Stimulated activated CD8-positive, alpha-beta memory T cell treated with anti-CD3 and anti-CD28 coated beads, Interleukin-15, amount 100 ng/mL, for 24 hours (primary cell): Measurements from ENCODE around the gene STT3B.

Experiments
- DNase-seq: peaks from one replicate; pipeline ENCODE4 v3.0.0-alpha.2; 2020; ENCODE audit warnings: low read depth

Gene STT3B

DNA sequence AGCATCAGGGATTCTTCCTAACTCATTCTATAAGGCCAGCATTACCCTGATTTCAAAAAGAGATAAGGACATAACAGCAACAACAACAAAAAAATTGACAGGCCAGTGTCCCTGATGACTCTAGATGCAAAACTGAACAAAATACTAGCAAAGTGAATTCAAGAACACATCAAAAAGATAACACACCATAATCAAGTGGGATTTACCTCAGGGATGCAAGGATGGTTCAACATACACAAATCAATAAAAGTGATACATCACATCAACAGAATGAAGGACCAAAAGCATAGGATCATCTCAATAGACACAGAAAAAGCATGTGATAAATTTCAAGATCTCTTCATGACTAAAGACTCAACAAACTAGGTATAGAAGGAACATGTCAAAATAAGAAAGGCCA, 119.6 kb downstream of the STT3B start:
- DNase-seq, result no peak

DNA sequence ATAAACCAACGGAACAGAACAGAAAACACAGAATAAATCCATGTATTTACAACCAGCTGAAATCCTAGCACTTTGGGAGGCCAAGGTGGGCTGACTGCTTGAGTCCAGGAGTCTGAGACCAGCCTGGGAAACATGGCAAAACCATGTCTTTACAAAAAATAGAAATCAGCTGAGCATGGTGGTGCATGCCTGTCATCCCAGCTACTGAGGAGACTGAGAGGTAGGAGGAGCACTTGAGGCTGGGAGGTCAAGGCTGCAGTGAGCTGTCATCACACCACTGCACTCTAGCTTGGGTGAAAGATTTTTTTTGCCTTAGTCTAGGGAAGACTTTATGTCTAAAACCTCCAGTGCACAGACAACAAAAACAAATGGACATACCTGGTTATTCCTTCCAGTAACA, 120.7 kb downstream of the STT3B start:
- DNase-seq, result no peak

DNA sequence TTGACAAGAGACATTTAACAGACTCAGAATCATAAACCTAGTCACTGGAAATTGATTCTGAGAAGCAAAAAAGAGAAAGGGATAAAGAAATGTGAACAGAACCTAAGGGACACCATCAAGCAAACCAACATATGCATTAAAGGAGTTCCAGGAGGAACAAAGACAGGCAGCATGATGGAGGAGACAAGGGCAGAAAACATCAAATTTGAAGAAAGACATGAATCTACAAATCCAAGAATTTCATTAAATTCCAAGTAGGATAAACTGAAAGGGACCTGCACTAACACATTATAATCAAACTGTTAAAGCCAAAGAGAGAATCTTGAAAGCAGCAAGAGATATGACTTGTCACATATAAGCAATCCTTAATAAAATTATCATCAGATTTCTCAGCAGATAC, 122.3 kb downstream of the STT3B start:
- no peak for DNase-seq

DNA sequence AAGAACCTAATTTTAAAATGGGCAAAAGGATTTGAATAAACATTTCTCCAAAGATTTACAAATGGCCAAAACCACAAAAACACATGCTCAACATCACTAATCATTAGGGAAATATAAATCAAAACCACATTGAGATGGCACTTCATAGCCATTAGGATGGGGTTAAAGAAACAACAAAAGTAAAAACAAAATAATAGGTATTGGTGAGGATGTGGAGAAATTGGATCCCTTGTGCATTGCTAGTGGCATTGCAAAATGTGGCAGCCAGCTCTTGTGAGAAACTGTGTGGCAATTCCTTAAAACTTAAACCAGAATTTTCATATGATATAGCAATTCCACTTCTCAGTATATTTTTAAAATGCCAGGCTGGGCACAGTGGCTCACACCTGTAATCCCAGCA, 126.5 kb downstream of the STT3B start:
- no peak for DNase-seq

DNA sequence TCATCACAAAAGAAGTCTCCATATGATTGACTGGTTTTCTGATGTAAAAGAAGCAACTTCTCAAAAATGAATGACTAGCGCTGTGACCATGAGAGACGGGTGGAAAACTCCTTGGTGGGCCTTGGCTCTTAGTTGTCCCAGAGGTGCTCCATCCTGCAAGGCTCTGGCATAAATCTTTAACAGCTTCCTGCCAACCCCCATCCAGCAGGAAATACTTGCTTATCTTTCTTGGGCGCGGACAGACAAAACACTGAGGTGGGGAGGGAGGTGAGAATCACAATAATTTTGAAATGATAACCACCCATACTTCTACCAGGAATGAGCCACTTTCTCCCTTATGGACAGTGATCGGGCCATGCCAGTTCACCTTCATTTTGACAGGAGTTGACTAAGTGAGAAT, 128.6 kb downstream of the STT3B start:
- DNase-seq, result no peak

DNA sequence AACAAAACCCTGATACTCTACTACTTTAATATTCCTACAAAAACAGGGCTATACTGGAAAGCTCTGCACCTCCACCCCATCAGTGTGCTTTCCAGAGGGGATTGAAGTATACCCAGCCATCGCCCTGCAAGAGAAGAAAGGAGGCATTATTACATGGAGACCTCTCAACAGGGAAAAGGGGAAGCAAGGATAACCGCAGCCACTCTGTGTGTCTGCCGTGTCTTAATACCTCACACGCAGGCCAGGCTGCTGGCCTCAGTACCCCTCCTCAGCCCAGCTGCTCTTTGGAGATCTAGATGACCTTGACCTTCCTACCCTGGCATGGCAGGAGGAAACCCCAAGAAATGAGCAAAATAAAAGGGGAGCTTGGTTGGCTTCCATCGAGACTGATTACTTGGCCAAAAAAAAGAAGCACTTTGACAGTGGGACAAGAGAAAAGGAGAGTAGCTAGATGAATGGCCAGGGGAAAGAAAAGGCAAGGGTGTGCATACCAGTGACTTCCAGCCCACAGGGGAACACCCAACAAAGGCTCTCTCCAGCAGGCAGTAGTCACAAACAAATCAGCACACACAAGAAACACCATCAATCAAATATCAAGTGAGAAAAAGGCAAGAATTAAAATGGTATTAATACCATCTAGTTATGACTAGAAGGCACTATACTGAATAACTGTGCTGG, 129.4 kb downstream of the STT3B start:
- no peak for DNase-seq

DNA sequence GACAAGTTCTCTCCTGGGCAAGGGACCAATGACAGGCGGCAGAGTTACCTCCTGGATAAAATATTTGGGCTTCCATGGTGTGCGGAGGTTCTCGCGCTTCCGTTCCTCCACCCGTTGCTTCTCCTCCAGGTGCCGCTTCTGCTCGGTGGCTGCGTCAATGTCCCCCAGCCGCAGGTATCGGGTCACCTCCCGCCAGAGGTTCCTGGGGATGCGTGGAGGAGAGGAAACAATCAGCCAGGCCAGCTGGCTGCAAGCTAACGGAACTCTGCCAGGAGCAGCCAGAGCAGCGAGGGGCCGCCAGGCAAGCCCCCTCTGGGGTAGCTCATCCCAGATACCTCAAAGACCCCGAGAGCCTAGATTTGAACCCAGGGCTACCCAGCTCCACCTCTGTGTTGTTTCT, 131.3 kb downstream of the STT3B start:
- DNase-seq, result no peak

DNA sequence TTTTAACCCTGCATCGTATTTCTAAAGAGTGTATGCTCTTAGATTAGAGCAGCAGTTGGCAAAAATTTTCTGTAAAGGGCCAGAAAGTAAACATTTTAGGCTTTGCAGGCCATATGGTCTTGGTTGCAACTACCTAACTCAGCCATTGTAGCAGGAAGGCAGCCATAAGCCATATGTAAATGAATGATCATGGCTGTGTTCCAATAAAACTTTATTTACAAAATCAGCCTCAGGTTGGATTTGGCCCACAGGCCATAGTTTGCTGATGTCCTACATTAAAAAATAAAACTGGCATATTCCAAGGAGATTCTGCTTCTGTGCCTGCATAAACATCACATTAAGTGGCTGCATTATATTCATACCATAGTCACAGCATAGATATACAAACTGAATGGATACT, 134.9 kb downstream of the STT3B start:
- no peak for DNase-seq

DNA sequence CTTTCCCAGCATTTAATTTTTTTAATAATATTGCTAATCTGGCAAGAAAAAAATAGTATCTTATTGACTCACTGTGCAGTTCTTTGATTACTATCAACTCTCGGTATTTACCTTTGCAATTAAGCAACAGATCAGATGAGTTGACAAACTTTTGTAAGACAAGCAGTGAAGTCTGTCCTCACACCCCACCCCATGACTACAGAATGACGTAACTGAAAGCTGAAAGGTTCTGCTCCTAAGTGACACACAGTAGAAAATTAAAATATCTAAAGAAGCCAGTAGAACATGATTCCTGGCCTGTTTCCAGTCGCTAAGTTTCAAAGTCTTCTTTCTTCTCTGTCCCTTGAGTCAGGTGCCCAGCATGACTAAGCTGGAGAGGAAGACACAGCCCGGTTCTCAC, 135.5 kb downstream of the STT3B start:
- no peak for DNase-seq

DNA sequence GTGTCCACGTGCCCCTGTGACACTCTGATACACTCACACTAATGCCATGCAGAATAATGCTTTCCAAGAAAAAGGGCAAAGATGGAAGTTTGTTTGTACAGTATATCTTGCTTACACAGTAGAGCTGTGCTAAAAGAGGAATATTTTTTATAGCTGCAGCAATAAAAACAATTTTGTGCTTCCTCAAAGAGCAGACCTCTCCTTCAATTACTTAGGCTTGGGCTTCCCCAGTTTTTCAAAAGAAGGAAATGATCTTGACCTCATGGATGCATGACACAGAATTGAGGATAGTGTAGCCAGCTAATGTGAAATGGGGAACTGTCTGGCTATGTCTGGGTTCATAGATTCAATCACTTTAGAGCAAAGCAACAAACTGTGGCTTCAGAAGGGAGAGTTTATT, 137.4 kb downstream of the STT3B start:
- no peak for DNase-seq

DNA sequence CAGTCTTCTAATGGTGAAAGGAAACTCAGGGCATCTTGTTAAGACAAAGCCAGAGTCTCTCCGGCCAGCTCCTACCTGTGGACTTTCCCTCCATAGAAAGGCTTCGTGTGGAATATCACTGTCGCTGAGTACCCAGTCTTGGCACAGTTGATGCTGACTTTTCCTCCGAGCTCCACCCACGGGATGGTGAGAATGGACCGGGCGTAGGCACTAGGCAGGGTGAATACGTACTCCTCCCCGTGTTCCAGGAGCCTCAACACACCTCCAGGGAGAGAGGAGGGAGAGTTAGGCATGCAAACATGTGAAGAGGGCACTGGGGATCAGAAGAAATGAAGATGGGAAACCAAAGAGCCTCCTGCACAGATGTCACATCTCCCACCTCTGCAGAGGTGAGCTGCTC, 138.0 kb downstream of the STT3B start:
- DNase-seq, result no peak

DNA sequence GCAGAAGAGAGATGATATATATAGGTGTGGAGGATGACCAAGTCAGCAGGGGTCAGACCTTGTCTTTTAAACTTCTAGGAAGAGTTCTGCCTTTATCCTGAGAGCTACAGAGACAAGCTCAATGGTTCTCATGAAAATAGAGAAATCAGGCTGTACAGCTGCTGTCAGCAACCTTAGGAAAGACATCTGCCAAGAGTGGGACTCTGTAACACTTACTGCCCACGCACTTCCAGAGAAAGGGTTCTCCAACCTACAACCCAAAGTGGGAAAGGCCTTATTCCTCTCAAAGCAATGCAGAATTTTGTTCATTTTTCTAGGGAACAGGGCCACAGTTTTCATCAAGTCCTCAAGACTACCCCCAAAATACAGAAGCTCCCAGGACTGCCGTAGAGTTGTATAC, 138.7 kb downstream of the STT3B start:
- no peak for DNase-seq

DNA sequence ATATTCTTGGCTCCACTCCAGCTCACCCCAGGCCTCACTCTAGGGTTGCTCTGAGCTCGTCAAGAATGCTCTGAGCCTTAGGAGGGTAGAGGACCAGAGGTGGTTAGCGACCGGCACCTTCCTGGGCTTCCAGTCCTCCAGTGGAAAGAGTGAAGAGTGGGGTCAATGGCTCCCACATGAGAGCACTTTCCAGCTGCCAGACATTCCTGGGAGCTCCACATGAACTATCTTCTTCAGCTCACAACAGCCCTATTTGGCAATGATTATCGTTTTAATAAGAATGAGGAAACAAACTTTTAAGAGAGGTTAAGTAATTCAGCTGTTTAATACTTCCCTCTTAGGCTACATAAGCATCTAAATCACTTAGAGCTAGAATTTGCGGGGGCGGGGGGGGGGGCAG, 139.3 kb downstream of the STT3B start:
- DNase-seq, result no peak

DNA sequence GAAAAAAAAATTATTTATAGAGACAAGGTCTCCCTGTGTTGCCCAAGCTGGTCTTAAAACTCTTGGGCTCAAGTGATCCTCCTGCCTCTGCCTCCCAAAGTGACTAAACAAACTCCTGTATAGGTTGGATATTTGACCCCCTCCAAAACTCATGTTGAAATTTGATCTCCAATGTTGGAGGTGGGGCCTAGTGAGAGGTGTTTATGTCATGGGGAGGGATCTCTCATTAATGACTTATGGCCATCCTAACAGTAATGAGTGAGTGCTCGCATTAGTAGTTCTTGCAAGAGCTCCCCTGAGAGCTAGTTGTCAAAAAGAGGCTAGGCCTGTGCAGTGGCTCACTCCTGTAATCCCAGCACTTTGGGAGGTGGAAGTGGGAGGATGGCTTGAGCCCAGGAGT, 141.2 kb downstream of the STT3B start:
- no peak for DNase-seq

DNA sequence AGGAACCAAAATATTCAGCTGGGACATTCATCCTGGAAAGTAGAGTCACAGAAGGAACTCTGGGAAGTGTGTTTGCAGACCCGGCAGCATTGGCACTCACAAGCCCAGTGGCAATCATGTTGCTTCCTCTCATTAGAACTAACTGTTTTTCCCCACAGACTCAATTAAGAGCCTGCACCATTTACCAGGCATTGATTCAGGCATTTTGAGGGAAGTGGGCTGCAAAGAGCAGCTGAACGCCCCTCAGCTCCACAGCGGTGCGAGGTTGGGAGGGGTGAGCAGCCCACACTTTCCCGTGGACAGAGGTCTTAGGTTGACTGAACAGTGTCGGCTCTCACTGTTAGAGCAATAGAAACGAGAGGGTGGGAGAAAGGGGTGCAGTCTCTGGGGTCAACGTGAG, 143.8 kb downstream of the STT3B start:
- no peak for DNase-seq

DNA sequence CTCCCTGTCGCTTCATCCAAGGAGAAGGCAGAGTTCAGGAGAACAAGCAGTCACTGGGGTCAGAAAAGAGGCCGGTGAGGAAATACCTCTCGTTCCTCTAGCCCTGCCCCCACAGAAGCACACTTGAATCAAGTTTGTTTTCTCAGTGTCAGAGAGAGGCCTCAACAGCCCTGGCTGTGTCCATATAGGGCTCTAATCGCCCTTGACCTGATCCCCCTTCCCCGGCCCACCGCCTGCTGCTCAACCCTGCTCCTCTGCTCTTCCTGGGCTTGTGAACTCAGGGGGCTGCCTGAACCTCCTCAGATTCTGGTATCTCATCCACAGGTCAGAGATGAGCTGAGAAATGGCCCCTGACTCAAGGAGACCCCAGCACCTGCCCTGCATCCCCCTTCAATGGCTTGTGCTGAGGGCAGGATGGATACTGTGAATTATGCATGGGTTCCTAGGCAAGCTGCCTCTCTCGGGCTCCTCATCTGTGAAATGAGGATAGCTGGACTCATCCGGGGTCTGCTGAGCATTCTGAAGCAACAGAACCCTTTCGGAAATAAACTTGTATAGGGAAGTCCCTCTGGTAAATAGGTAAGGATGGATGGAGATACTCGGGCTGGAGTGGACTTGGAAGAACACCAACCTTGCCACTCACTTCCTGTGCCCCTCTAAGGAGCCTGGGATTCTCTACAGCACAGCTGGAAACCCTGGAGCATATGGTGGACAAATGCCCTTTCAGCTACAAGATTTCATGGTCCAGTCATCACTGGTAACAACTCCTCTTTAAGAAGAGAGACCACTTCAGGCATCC, 147.5 kb downstream of the STT3B start:
- DNase-seq, result no peak
